Measurements from ENCODE around the gene FREM1. TPM values are rescaled to one million over a fixed set of nuclear protein-coding genes. Genes with fewer than 3 reads are reported as not detected.

Gene FREM1
- polyA plus RNA-seq, 1 experiment = 0.01 TPM

GRCh38 chr9:14945351-14945750, 35.1 kb upstream of the FREM1 start:
- CTCF ChIA-PET = no interaction called here
- no peak overlapping the region for H3K4me3 ChIP-seq (ENCODE audit: low read depth, low read length)
- TF ChIP-seq, protein P1, sequence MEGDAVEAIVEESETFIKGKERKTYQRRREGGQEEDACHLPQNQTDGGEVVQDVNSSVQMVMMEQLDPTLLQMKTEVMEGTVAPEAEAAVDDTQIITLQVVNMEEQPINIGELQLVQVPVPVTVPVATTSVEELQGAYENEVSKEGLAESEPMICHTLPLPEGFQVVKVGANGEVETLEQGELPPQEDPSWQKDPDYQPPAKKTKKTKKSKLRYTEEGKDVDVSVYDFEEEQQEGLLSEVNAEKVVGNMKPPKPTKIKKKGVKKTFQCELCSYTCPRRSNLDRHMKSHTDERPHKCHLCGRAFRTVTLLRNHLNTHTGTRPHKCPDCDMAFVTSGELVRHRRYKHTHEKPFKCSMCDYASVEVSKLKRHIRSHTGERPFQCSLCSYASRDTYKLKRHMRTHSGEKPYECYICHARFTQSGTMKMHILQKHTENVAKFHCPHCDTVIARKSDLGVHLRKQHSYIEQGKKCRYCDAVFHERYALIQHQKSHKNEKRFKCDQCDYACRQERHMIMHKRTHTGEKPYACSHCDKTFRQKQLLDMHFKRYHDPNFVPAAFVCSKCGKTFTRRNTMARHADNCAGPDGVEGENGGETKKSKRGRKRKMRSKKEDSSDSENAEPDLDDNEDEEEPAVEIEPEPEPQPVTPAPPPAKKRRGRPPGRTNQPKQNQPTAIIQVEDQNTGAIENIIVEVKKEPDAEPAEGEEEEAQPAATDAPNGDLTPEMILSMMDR (IDR thresholded peaks at IDR 0.05; ENCODE audit: insufficient read depth, low read depth, low read length) = no peak
- H3K27me3 ChIP-seq (ENCODE audit: control insufficient read depth, insufficient read depth, low read length) = no peaks in the 10 kb centered on the region
- POLR2A ChIA-PET = no interaction called here
- no peaks in the 10 kb centered on the region for H3K36me3 ChIP-seq (ENCODE audit: control insufficient read depth, insufficient read depth, low read length)
- DNase-seq (ENCODE audit: low read depth) = no peak

DNA sequence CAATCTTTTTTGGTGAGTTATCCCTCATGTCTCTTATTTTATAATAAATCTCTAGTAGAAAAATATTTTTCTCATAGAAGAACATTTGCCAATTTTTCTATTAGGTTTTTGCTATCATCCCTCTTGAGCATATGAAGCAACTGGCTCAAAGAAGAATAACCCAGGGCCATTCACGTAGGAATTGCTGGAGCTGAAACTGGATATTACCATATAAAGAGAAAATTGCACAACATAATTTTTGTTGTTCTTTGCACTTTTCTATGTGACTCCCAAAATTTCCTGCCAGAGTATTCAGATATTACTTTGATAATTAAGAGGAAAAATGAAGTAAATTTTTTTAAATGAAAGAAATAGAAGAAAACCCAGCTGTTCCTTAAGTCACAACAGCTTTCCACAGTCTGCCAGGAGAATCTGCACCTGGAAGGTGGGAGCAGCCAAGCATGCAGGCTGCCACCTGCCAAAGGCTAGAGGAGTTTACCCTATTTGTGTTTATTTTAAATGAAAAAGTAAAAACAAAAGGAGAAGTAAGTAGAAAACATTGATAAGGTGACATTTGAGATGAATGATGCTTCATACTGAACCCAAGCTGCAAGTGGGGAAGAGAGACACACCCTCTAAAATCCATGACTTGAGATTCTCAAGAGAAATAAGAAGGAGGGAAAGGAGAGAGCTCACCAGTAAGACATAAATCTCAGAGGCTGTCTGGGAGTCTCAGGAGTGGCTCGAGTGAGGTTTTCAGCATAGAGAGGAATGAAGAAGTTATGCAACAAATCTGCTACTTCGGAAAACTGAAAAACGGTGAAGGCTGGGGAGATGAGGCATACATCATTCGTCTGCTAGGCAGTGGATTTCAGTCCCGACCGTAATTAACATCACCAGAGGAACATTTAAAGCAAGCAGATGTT, 31.5 kb upstream of the FREM1 start:
- H3K27me3 ChIP-seq (ENCODE audit: control insufficient read depth, insufficient read depth, low read length) = no peaks in the 10 kb centered on the region
- no peak overlapping the region for H3K4me3 ChIP-seq (ENCODE audit: low read depth, low read length)
- no peaks in the 10 kb centered on the region for H3K36me3 ChIP-seq (ENCODE audit: control insufficient read depth, insufficient read depth, low read length)
- TF ChIP-seq, protein P1 (IDR thresholded peaks at IDR 0.05; ENCODE audit: insufficient read depth, low read depth, low read length) = no peak
- no peak for DNase-seq (ENCODE audit: low read depth)
- ChIA-PET CTCF (no interaction called here), POLR2A (no interaction called here)

DNA sequence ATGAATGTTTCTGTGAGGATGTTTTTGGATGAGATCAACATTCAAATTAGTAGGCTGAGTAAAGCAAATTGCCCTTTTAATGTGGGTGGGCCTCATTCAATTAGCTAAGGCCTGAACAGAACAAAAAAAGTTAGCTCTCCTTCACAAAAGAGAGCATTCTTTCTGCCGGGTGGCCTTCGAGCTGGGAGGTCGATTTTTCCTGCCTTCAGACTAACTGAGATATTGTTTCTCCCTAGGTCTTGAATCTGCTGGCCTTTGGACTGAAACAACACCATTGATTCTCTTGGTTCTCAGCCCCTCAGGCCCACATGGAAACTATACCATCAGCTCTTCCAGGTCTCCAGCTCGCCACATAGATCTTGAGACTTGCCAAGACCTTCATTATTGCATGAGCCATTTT, 29.1 kb upstream of the FREM1 start:
- H3K36me3 ChIP-seq (ENCODE audit: control insufficient read depth, insufficient read depth, low read length) = no peaks in the 10 kb centered on the region
- no peak overlapping the region for H3K4me3 ChIP-seq (ENCODE audit: low read depth, low read length)
- CTCF ChIA-PET = no interaction called here
- POLR2A ChIA-PET = no interaction called here
- H3K27me3 ChIP-seq (ENCODE audit: control insufficient read depth, insufficient read depth, low read length) = no peaks in the 10 kb centered on the region
- TF ChIP-seq, protein P1 (IDR thresholded peaks at IDR 0.05; ENCODE audit: insufficient read depth, low read depth, low read length) = no peak
- no peak for DNase-seq (ENCODE audit: low read depth)

- CTCF ChIA-PET = no interaction called here
- TF ChIP-seq, protein P1 (IDR thresholded peaks at IDR 0.05; ENCODE audit: insufficient read depth, low read depth, low read length) = no peak
- Histone ChIP-seq H3K27me3 (ENCODE audit: control insufficient read depth, insufficient read depth, low read length) (no peaks in the 10 kb centered on the region), H3K36me3 (ENCODE audit: control insufficient read depth, insufficient read depth, low read length) (no peaks in the 10 kb centered on the region), H3K4me3 (ENCODE audit: low read depth, low read length) (no peak overlapping the region)
- no peak for DNase-seq (ENCODE audit: low read depth)
- POLR2A ChIA-PET = no interaction called here
These were observed 27.0 kb upstream of the FREM1 start for GRCh38 chr9:14937216-14937615.

- TF ChIP-seq, protein P1 (IDR thresholded peaks at IDR 0.05; ENCODE audit: insufficient read depth, low read depth, low read length) = no peak
- H3K27me3 ChIP-seq (ENCODE audit: control insufficient read depth, insufficient read depth, low read length) = no peaks in the 10 kb centered on the region
- CTCF ChIA-PET = no interaction called here
- no peaks in the 10 kb centered on the region for H3K36me3 ChIP-seq (ENCODE audit: control insufficient read depth, insufficient read depth, low read length)
- H3K4me3 ChIP-seq (ENCODE audit: low read depth, low read length) = no peak overlapping the region
- DNase-seq (ENCODE audit: low read depth) = no peak
- POLR2A ChIA-PET = no interaction called here
These were observed 26.3 kb upstream of the FREM1 start for GRCh38 chr9:14936491-14936890.

Data from BJ (cell line).